ENCODE results near the gene RCOR2. TPM values are rescaled to one million over a fixed set of nuclear protein-coding genes. Genes with fewer than 3 reads are reported as not detected.
A peak's percentile ranks its signal among the peaks of the same experiment; 100 is the strongest.

RCOR2 gene
- total and polyA plus RNA-seq, 2 of the 13 experiments (the other 11 are each of a cell fraction or from before 2014, with no cell fraction given) = 8.3 to 8.5 TPM

DNA sequence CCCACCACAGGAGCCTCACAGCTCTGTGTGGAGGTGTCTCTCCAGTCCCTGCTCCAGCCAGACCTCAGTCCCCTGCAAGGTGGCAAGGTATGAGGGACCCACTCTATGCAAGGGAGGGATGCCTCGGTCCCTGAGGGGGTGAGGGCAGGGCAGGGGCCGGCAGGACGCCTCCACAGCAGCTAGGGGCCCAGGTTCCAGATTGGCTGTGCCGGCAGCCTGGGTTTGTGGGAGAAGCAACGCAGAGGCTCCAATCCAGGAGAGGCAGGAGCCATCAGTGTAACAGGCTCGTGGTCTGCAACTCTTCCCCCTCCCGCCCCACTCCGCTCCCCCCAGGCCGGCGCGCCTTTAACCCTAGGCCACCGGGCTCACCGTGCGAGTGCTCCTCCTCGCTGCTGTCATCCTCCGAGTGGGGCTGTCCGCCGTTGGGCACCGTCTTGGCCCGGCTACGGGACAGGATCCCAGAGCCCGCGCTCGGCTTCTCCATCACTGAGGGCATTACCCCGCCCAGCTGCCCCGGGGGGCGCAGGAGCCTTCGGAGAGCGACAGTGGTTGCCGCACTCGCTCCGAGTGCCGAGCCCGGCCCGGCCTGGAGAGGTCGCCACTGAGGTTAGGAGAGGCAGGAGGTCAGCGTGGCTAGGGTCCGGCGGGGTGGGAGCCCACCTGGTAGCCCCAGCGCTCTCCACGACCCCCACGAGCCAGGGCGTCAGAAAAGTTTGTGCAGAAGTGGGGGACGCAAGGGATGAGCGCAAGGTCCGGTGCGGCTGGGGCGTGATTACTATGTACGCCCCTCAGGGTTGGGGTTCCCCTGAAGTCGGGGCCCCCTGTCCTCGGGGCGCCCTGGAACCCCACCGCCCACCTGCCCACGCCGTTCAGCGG lies 765 bp downstream of the RCOR2 start (continued):
- TF ChIP-seq ZNF784 (CRISPR knock-in tag; IDR thresholded peaks at IDR 0.05; ENCODE audit: borderline replicate concordance) = no peak
- 0 out of 2 replicates have a peak, but pooled peaks have one; percentile 46 for TF ChIP-seq ZNF776 (CRISPR knock-in tag; IDR thresholded peaks at IDR 0.05)
- TF ChIP-seq AKAP8 (CRISPR knock-in tag; IDR thresholded peaks at IDR 0.05) = peak; percentile 68; the same call in 1 of the 2 replicates
- TF ChIP-seq ZNF20 (CRISPR knock-in tag; IDR thresholded peaks at IDR 0.05) = no peak
- no peak; the same call in 1 of the 2 replicates for TF ChIP-seq IRF2 (CRISPR knock-in tag; IDR thresholded peaks at IDR 0.05)
- TF ChIP-seq ZNF414 (CRISPR knock-in tag; IDR thresholded peaks at IDR 0.05) = no peak
- no peak for TF ChIP-seq RORA (CRISPR knock-in tag; IDR thresholded peaks at IDR 0.05)
- TF ChIP-seq ZNF260 (CRISPR knock-in tag; IDR thresholded peaks at IDR 0.05; ENCODE audit: borderline replicate concordance, low read depth) = no peak
- TF ChIP-seq KMT2B (CRISPR knock-in tag; IDR thresholded peaks at IDR 0.05) = no peak
- TF ChIP-seq ZNF614 (CRISPR knock-in tag; IDR thresholded peaks at IDR 0.05; ENCODE audit: borderline replicate concordance) = 0 out of 2 replicates have a peak, but pooled peaks have one; percentile 51
- no peak for TF ChIP-seq DPF2 (CRISPR knock-in tag; IDR thresholded peaks at IDR 0.05; ENCODE audit: borderline replicate concordance, low read depth)
- TF ChIP-seq ZNF724P (CRISPR knock-in tag; IDR thresholded peaks at IDR 0.05; ENCODE audit: borderline replicate concordance) = 0 out of 2 replicates have a peak, but pooled peaks have one; percentile 44
- TF ChIP-seq, protein P1, sequence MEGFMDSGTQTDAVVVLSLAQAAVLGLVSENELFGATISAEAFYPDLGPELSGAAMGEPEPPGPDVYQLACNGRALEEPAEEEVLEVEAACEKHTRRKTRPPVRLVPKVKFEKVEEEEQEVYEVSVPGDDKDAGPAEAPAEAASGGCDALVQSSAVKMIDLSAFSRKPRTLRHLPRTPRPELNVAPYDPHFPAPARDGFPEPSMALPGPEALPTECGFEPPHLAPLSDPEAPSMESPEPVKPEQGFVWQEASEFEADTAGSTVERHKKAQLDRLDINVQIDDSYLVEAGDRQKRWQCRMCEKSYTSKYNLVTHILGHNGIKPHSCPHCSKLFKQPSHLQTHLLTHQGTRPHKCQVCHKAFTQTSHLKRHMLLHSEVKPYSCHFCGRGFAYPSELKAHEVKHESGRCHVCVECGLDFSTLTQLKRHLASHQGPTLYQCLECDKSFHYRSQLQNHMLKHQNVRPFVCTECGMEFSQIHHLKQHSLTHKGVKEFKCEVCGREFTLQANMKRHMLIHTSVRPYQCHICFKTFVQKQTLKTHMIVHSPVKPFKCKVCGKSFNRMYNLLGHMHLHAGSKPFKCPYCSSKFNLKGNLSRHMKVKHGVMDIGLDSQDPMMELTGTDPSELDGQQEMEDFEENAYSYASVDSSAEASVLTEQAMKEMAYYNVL (CRISPR knock-in tag; IDR thresholded peaks at IDR 0.05; ENCODE audit: borderline replicate concordance) = no peak
- no peak for TF ChIP-seq ZSCAN25 (CRISPR knock-in tag; IDR thresholded peaks at IDR 0.05)
- no peak for TF ChIP-seq PAX8 (CRISPR knock-in tag; IDR thresholded peaks at IDR 0.05; ENCODE audit: borderline replicate concordance)
- TF ChIP-seq NRL (CRISPR knock-in tag; IDR thresholded peaks at IDR 0.05; ENCODE audit: borderline replicate concordance) = peak; percentile 69; the same call in 1 of the 2 replicates
- TF ChIP-seq GABPA (IDR thresholded peaks at IDR 0.05; ENCODE audit: low read depth, low read length) = no peak
- no peak for TF ChIP-seq GABPA (CRISPR knock-in tag; IDR thresholded peaks at IDR 0.05; ENCODE audit: low read depth)
- no peak for TF ChIP-seq RAD51 (IDR thresholded peaks at IDR 0.05; ENCODE audit: borderline replicate concordance)
- TF ChIP-seq ERF (CRISPR knock-in tag; IDR thresholded peaks at IDR 0.05) = peak; percentile 35; the same call in 1 of the 2 replicates
- no peak for TF ChIP-seq ZNF253 (CRISPR knock-in tag; IDR thresholded peaks at IDR 0.05; ENCODE audit: borderline replicate concordance)
- TF ChIP-seq AGO1 (IDR thresholded peaks at IDR 0.05; ENCODE audit: low read depth, low read length, poor library complexity, severe bottlenecking) = peak; percentile 48
- no peak for TF ChIP-seq GMEB2 (CRISPR knock-in tag; IDR thresholded peaks at IDR 0.05; ENCODE audit: low read depth)
- no peak for TF ChIP-seq ZNF775 (CRISPR knock-in tag; IDR thresholded peaks at IDR 0.05; ENCODE audit: borderline replicate concordance)
- TF ChIP-seq NCOA2 (CRISPR knock-in tag; IDR thresholded peaks at IDR 0.05) = no peak

Data from HepG2 (cell line).